Smooth muscle cell (in vitro differentiated cells): Measurements from ENCODE around the gene PRKAR1B. TPM values are rescaled to one million over a fixed set of nuclear protein-coding genes. Genes with fewer than 3 reads are reported as not detected.

Source experiments
- DNase-seq: peaks from one replicate; lab custom pipeline; 2025; ENCODE audit not compliant: unreplicated experiment; lab: John Stamatoyannopoulos, UW
- H2AFZ ChIP-seq: fragments of 200-600 bp; sonication (generic); 2 replicates; pipeline ENCODE4 v1.6.0; 2016; ENCODE audit warnings: antibody characterized with exemption, low read depth, mild to moderate bottlenecking
- H3F3A ChIP-seq: fragments of 200-600 bp; sonication (generic); 2 replicates; pipeline ENCODE4 v1.6.0; 2017; ENCODE audit warnings: antibody characterized with exemption, low read depth
- H3K27ac ChIP-seq: fragments of 200-600 bp; sonication (generic); 2 replicates; pipeline ENCODE4 v1.5.1; 2016; ENCODE audit warnings: low read depth, mild to moderate bottlenecking
- H3K27me3 ChIP-seq: fragments of 200-600 bp; sonication (generic); 2 replicates; pipeline ENCODE4 v1.6.1; 2016; ENCODE audit warnings: low read depth, mild to moderate bottlenecking
- H3K36me3 ChIP-seq: fragments of 200-600 bp; sonication (generic); 2 replicates; pipeline ENCODE4 v1.5.1; 2016; ENCODE audit warnings: low read depth
- H3K4me1 ChIP-seq: fragments of 200-600 bp; sonication (generic); 2 replicates; pipeline ENCODE4 v1.5.1; 2016; ENCODE audit warnings: low read depth
- H3K4me2 ChIP-seq: fragments of 200-600 bp; sonication (generic); 2 replicates; pipeline ENCODE4 v1.6.0; 2016; ENCODE audit warnings: mild to moderate bottlenecking
- H3K4me3 ChIP-seq: fragments of 200-600 bp; sonication (generic); 2 replicates; pipeline ENCODE4 v1.5.1; 2016; ENCODE audit warnings: mild to moderate bottlenecking
- H3K79me2 ChIP-seq: fragments of 200-600 bp; sonication (generic); 2 replicates; pipeline ENCODE4 v1.6.0; 2016; ENCODE audit warnings: low read depth, mild to moderate bottlenecking
- H3K9ac ChIP-seq: fragments of 200-600 bp; sonication (generic); 2 replicates; pipeline ENCODE4 v1.6.0; 2016; ENCODE audit warnings: low read depth
- H3K9me3 ChIP-seq: fragments of 200-600 bp; sonication (generic); replicated peaks from 2 replicates; pipeline ENCODE4 v1.5.1; 2016; ENCODE audit warnings: low read depth
- H4K20me1 ChIP-seq: fragments of 200-600 bp; sonication (generic); 2 replicates; pipeline ENCODE4 v1.6.0; 2016; ENCODE audit warnings: low read depth
- WGBS: methylation state at CpG from one replicate; pipeline ENCODE4 v1.1.7; 2016; ENCODE audit warnings: low lambda C conversion rate; 5-methylcytosine and 5-hydroxymethylcytosine counted together
- polyA plus RNA-seq: library from polyadenylated mRNA; unstranded; fragments of >200 nt; fragmentation: Nextera tagmentation; extraction: Ambion mirVana; gene quantifications from 2 replicates; pipeline ENCODE4 v1.2.1, GENCODE V29; 2016
- total RNA-seq: library from RNA; depleted of rRNA; stranded (reverse); fragments of >200 nt; gene quantifications from 2 replicates; pipeline ENCODE4 v1.2.3, GENCODE V29; 2014
- TF ChIP-seq, protein P1 (sequence below): fragments of 200-600 bp; sonication (generic); IDR thresholded peaks from 2 replicates; pipeline ENCODE4 v1.5.1; 2017; ENCODE audit warnings: borderline replicate concordance, mild to moderate bottlenecking, antibody characterized with exemption; ENCODE audit not compliant: insufficient read depth, poor library complexity, severe bottlenecking

Gene PRKAR1B
- total and polyA plus RNA-seq, 2 experiments from 2014 or later, result 5.3 to 10.1 TPM

DNA sequence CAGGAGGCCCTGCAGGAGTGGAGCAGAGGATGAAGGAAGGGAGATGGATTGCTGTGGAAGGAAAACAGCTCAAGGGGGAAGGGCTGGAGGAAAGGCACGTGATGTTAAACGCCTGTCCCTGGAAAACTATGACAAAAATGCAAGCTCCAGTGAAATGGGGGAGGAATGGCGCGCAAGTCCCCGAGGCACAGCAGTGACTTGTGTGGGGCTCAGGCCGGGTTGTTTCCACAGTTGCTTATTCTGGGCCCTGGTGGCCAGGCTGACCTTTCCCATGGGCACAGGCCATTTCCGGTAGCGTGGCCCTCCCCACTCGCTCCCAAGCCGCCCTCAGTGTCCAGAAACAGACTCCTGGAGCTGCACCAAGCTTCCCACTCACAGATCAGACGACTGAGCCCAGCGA lies 139.3 kb downstream of the PRKAR1B start:
- TF ChIP-seq, protein P1, sequence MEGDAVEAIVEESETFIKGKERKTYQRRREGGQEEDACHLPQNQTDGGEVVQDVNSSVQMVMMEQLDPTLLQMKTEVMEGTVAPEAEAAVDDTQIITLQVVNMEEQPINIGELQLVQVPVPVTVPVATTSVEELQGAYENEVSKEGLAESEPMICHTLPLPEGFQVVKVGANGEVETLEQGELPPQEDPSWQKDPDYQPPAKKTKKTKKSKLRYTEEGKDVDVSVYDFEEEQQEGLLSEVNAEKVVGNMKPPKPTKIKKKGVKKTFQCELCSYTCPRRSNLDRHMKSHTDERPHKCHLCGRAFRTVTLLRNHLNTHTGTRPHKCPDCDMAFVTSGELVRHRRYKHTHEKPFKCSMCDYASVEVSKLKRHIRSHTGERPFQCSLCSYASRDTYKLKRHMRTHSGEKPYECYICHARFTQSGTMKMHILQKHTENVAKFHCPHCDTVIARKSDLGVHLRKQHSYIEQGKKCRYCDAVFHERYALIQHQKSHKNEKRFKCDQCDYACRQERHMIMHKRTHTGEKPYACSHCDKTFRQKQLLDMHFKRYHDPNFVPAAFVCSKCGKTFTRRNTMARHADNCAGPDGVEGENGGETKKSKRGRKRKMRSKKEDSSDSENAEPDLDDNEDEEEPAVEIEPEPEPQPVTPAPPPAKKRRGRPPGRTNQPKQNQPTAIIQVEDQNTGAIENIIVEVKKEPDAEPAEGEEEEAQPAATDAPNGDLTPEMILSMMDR, result no peak
- Histone ChIP-seq H3K9me3 (no peaks in the 10 kb centered on the region), H3K4me3 (no peak overlapping the region), H2AFZ (no peak overlapping the region), H3K79me2 (no peaks in the 10 kb centered on the region), H3K4me1 (no peaks in the 10 kb centered on the region), H3F3A (no peaks in the 10 kb centered on the region), H3K9ac (no peak overlapping the region), H3K4me2 (peak overlapping the region; percentile 44), H3K36me3 (no peaks in the 10 kb centered on the region), H3K27ac (peak overlapping the region; percentile 28), H3K27me3 (no peaks in the 10 kb centered on the region), H4K20me1 (no peaks in the 10 kb centered on the region)
- WGBS, result 47% methylated on average over 12 of the region's 12 CpGs
- no peak for DNase-seq

DNA sequence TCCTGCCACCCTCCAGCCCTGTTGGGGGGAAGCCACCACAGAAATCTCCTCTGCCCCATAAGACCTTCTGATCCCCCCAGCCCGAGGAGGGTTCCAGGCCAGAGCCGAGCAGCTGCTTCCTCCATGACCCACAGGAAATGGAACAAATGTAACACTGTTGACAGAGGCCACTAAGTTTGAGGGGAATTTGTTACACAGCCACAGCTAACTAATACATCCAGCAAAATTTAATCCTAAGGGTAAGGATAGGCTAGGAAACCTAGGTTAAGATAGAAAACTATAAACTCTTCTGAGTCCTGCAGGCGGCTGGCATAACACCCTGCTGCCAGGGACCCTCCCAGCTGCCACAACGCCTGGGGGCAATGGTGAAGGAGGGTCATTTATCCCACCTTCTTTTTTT lies 140.6 kb downstream of the PRKAR1B start:
- TF ChIP-seq, protein P1, result no peak
- no peak for DNase-seq
- H4K20me1 ChIP-seq, result no peaks in the 10 kb centered on the region
- H3K36me3 ChIP-seq, result no peaks in the 10 kb centered on the region
- WGBS, result 97% methylated on average over 4 of the region's 4 CpGs
- no peak overlapping the region for H3K9ac ChIP-seq
- no peaks in the 10 kb centered on the region for H3F3A ChIP-seq
- H3K4me2 ChIP-seq, result no peak overlapping the region
- H2AFZ ChIP-seq, result no peak overlapping the region
- no peaks in the 10 kb centered on the region for H3K79me2 ChIP-seq
- H3K4me3 ChIP-seq, result no peak overlapping the region
- H3K27ac ChIP-seq, result no peak overlapping the region
- H3K27me3 ChIP-seq, result no peaks in the 10 kb centered on the region
- no peaks in the 10 kb centered on the region for H3K9me3 ChIP-seq
- no peaks in the 10 kb centered on the region for H3K4me1 ChIP-seq

DNA sequence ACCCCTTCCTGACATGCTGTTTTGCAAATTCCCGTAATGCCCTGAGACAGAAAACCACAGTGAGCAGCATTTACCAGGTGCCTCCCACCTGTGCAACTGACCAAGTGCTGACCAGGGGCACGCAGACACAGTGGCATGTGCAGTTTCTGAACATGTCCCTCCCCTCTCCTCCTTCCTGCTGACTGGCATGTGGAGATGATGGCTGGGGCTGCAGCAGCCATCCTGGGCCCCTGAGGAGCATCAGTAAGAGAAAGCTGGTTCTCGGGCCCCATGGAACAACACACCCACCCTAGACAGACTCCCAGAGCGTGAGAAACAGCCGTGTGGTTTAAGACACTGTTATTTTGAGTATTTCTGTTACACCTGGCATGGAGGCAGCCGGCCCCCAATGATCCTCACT lies 141.2 kb downstream of the PRKAR1B start:
- Histone ChIP-seq H3K4me3 (no peak overlapping the region), H3K27me3 (no peaks in the 10 kb centered on the region), H3K79me2 (no peaks in the 10 kb centered on the region), H3F3A (no peaks in the 10 kb centered on the region), H2AFZ (no peak overlapping the region), H3K9ac (no peak overlapping the region), H3K9me3 (no peaks in the 10 kb centered on the region), H3K27ac (peak overlapping the region; percentile 56), H3K36me3 (no peaks in the 10 kb centered on the region), H3K4me2 (no peak overlapping the region), H3K4me1 (no peaks in the 10 kb centered on the region), H4K20me1 (no peaks in the 10 kb centered on the region)
- TF ChIP-seq, protein P1, result no peak
- DNase-seq, result no peak
- 93% methylated on average over 6 of the region's 6 CpGs for WGBS

DNA sequence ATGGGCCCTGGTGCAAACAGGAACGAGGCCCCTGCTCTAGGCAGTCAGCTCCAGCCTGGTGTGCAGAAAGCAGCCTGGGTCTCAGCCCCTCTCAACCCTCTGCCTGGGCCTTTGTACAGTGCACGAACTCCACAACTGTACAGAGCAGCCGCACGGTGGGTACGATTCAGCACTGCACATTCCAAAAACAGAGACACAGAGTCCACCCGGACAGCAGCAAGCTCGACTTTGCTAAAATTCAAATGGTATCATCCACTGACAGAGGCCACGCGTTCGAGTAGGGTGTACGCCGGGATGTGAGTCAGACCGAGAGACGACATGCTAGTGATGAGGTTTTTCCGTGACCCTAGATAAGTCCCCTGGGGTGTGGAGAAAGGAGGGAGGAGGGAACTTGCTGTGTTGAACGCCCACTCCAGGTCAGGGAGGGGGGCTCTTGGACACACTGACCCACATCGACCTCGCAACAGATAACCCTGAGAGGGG lies 141.8 kb downstream of the PRKAR1B start:
- Histone ChIP-seq H3K4me3 (no peak overlapping the region), H3F3A (no peaks in the 10 kb centered on the region), H3K79me2 (no peaks in the 10 kb centered on the region), H3K27me3 (no peaks in the 10 kb centered on the region), H2AFZ (no peak overlapping the region), H3K9ac (no peak overlapping the region), H3K9me3 (no peaks in the 10 kb centered on the region), H3K4me1 (no peaks in the 10 kb centered on the region), H3K4me2 (no peak overlapping the region), H3K36me3 (no peaks in the 10 kb centered on the region), H3K27ac (peak overlapping the region; percentile 56), H4K20me1 (no peaks in the 10 kb centered on the region)
- WGBS, result 41% methylated on average over 18 of the region's 18 CpGs
- no peak for DNase-seq
- TF ChIP-seq, protein P1, result no peak
